ENCODE data around the gene ATAD1. TPM values are rescaled to one million over a fixed set of nuclear protein-coding genes. Genes with fewer than 3 reads are reported as not detected.

The ATAD1 gene
- total and polyA plus RNA-seq, 10 of the 15 experiments (the other 5 are each of a cell fraction or from before 2014, with no cell fraction given): 24.7 to 59.3 (median 41.1) TPM

- TF ChIP-seq EP300 (IDR thresholded peaks at IDR 0.05; ENCODE audit: borderline replicate concordance in 1 of 2, control insufficient read depth in 1 of 2, low read depth in 2 of 2, low read length in 2 of 2) (peak in 1 of 2 experiments; percentile 40; a peak in 1 of 4 replicates), PAX5 (IDR thresholded peaks at IDR 0.05; ENCODE audit: borderline replicate concordance, low read depth, low read length) (no peak; the same call in 1 of the 2 replicates), POLR2AphosphoS2 (IDR thresholded peaks at IDR 0.05; ENCODE audit: low read depth, low read length) (peak; percentile 68; the same call in 1 of the 2 replicates), HDAC2 (IDR thresholded peaks at IDR 0.05) (no peak), GATAD2B (conservative IDR thresholded peaks at IDR 0.05; ENCODE audit: low read depth) (peak; percentile 86), WRNIP1 (IDR thresholded peaks at IDR 0.05; ENCODE audit: borderline replicate concordance, low read depth, low read length) (no peak), SMC3 (IDR thresholded peaks at IDR 0.05; ENCODE audit: borderline replicate concordance, low read length) (no peak), ETV6 (conservative IDR thresholded peaks at IDR 0.05 in 1 of 2, IDR thresholded peaks at IDR 0.05 in 1 of 2; ENCODE audit: borderline replicate concordance in 1 of 2, low read depth in 1 of 2) (0 out of 4 replicates have a peak, but pooled peaks of 1 of the 2 experiments have one; percentile 26), FOXM1 (IDR thresholded peaks at IDR 0.05; ENCODE audit: low read depth, low read length) (no peak), IRF4 (IDR thresholded peaks at IDR 0.05; ENCODE audit: low read depth, low read length) (0 out of 2 replicates have a peak, but pooled peaks have one; percentile 5), NRF1 (conservative IDR thresholded peaks at IDR 0.05; ENCODE audit: low read depth, low read length) (peak; percentile 30; the same call in 1 of the 2 replicates), ZBTB33 (IDR thresholded peaks at IDR 0.05) (no peak), NBN (IDR thresholded peaks at IDR 0.05) (no peak), CHD1 (IDR thresholded peaks at IDR 0.05; ENCODE audit: low read depth, low read length) (peak; percentile 70; the same call in 1 of the 2 replicates), DPF2 (IDR thresholded peaks at IDR 0.05) (peak; percentile 87; the same call in 1 of the 2 replicates), CHD2 (IDR thresholded peaks at IDR 0.05; ENCODE audit: borderline replicate concordance, low read depth, low read length) (peak; percentile 97), RELB (IDR thresholded peaks at IDR 0.05; ENCODE audit: low read depth) (no peak), CBX3 (IDR thresholded peaks at IDR 0.05; ENCODE audit: borderline replicate concordance, low read depth) (no peak)
- TF ChIP-seq, protein P1, sequence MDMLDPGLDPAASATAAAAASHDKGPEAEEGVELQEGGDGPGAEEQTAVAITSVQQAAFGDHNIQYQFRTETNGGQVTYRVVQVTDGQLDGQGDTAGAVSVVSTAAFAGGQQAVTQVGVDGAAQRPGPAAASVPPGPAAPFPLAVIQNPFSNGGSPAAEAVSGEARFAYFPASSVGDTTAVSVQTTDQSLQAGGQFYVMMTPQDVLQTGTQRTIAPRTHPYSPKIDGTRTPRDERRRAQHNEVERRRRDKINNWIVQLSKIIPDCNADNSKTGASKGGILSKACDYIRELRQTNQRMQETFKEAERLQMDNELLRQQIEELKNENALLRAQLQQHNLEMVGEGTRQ (IDR thresholded peaks at IDR 0.05; ENCODE audit: borderline replicate concordance, low read depth, low read length): no peak
- TF ChIP-seq, protein P2, sequence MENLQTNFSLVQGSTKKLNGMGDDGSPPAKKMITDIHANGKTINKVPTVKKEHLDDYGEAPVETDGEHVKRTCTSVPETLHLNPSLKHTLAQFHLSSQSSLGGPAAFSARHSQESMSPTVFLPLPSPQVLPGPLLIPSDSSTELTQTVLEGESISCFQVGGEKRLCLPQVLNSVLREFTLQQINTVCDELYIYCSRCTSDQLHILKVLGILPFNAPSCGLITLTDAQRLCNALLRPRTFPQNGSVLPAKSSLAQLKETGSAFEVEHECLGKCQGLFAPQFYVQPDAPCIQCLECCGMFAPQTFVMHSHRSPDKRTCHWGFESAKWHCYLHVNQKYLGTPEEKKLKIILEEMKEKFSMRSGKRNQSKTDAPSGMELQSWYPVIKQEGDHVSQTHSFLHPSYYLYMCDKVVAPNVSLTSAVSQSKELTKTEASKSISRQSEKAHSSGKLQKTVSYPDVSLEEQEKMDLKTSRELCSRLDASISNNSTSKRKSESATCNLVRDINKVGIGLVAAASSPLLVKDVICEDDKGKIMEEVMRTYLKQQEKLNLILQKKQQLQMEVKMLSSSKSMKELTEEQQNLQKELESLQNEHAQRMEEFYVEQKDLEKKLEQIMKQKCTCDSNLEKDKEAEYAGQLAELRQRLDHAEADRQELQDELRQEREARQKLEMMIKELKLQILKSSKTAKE (IDR thresholded peaks at IDR 0.05; ENCODE audit: low read depth, poor library complexity, severe bottlenecking): no peak
Measured at GRCh38 chr10:87863053-87863943, 45.3 kb upstream of the ATAD1 start, which contains the start of the genes KLLN and PTEN (continued).

Measured in GM12878 (cell line).